ENCODE measurements around the gene CYP3A4.

CYP3A4 gene

DNA sequence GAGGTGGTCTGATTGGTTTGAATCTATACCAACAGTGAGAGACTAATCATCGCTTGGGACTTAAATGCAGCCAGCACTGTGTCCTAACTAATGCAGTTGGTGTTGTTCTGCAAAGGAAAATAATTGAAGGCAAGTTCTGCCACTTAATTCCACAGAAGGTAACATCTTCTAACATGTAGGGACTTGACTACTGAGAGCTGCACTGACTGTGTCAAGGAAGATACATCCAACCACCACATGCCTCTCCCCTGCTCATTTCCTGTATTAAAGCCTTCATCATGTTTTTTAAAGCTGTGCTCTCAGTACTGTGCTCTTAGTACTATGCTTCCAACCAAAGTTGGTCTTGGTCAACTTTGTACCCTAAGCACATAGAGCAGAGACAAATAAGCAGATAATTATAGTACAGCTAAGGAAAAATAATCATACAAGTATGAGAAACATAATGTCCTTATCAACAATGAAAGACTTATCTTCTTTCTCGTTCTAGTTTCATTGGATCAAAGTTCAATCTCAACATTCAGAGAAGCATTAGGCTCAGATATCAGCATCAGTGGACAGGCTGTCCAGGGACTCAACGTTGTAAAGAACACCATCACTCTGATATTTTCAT, 2.8 kb upstream of the CYP3A4 start:
- TF ChIP-seq POLR2AphosphoS5 (IDR thresholded peaks at IDR 0.05; ENCODE audit: low read depth, low read length) (no peak), TAF1 (IDR thresholded peaks at IDR 0.05; ENCODE audit: borderline replicate concordance, insufficient read depth, low read length) (no peak)
- TF ChIP-seq, protein P1, sequence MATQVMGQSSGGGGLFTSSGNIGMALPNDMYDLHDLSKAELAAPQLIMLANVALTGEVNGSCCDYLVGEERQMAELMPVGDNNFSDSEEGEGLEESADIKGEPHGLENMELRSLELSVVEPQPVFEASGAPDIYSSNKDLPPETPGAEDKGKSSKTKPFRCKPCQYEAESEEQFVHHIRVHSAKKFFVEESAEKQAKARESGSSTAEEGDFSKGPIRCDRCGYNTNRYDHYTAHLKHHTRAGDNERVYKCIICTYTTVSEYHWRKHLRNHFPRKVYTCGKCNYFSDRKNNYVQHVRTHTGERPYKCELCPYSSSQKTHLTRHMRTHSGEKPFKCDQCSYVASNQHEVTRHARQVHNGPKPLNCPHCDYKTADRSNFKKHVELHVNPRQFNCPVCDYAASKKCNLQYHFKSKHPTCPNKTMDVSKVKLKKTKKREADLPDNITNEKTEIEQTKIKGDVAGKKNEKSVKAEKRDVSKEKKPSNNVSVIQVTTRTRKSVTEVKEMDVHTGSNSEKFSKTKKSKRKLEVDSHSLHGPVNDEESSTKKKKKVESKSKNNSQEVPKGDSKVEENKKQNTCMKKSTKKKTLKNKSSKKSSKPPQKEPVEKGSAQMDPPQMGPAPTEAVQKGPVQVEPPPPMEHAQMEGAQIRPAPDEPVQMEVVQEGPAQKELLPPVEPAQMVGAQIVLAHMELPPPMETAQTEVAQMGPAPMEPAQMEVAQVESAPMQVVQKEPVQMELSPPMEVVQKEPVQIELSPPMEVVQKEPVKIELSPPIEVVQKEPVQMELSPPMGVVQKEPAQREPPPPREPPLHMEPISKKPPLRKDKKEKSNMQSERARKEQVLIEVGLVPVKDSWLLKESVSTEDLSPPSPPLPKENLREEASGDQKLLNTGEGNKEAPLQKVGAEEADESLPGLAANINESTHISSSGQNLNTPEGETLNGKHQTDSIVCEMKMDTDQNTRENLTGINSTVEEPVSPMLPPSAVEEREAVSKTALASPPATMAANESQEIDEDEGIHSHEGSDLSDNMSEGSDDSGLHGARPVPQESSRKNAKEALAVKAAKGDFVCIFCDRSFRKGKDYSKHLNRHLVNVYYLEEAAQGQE (IDR thresholded peaks at IDR 0.05; ENCODE audit: insufficient read depth in 1 of 2, low read depth in 2 of 2, low read length in 2 of 2) = no peak

DNA sequence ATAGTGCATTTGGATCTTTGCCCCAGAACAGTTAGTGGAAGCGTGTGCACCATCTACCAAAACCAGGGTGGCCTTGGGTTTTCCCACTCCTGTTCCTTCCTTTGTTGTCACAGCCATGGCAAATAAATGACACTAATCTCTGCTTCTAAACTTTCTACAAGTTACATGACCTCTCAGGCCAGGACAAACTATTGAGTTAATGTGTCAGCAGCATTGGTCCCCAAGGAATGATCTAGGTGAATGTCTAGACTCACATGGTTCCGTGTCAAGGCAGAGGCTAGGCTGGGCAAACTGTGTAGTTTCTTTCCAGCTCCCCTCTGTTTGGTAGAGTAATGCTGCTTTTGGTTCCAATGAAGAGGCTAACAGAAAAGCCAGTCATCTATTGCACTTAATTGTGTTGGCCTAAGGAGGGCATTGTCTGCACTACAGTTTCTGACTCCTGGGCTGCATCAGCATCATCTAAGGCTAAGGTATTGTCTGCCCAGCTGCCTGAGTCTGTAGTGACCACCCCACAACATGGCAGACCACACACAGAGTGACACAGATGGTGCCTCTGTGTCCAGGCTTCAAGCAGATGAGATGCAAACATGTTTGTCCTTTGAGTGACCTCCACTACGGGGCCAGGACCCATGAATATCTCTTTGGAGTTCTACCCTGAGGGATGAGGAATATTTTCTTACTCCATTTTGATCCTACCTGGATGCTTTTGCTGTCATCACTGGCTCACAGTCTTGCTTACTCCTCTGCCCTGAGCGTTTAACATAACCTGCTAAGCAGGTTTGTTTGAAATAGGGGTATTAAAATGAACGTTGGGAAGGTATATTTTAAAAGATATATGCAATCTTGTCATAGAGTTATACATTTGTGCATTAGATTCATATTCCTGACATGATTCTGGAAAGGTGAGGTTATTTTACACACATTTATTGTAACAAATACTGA, 1.7 kb downstream of the CYP3A4 start:
- TF ChIP-seq FOXP2 (optimal IDR thresholded peaks at IDR 0.05; ENCODE audit: borderline replicate concordance, extremely low read depth, extremely low read length, insufficient read depth) (no peak), TAF1 (IDR thresholded peaks at IDR 0.05; ENCODE audit: borderline replicate concordance, insufficient read depth, low read length) (no peak), SIN3A (IDR thresholded peaks at IDR 0.05; ENCODE audit: borderline replicate concordance, insufficient read depth, low read length) (no peak), POLR2AphosphoS5 (IDR thresholded peaks at IDR 0.05; ENCODE audit: low read depth, low read length) (no peak)
- TF ChIP-seq, protein P1 (IDR thresholded peaks at IDR 0.05; ENCODE audit: insufficient read depth in 1 of 2, low read depth in 2 of 2, low read length in 2 of 2) = no peak

DNA sequence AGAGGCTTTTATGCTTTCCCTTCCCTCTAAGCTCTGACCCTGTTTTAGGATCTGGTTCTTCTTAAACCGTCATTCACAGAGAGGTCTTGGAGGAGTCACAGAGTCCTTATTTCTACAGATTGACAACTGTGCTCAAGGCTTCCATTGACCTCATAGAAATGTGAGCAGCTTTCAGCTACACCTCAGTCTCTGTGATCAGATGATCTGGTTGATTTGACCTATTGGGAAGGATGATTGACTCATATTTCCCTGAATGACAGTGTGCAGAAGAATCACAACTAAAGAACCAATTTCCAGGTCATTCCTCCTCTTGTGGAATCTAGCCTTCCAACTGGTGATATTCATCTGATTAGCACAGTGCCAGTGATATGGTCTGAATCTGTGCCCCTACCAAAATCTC, 3.4 kb downstream of the CYP3A4 start:
- no peak for TF ChIP-seq FOXP2 (optimal IDR thresholded peaks at IDR 0.05; ENCODE audit: borderline replicate concordance, extremely low read depth, extremely low read length, insufficient read depth)
- TF ChIP-seq SIN3A (IDR thresholded peaks at IDR 0.05; ENCODE audit: borderline replicate concordance, insufficient read depth, low read length) = no peak
- no peak for TF ChIP-seq POLR2AphosphoS5 (IDR thresholded peaks at IDR 0.05; ENCODE audit: low read depth, low read length)
- TF ChIP-seq, protein P1 (IDR thresholded peaks at IDR 0.05; ENCODE audit: insufficient read depth in 1 of 2, low read depth in 2 of 2, low read length in 2 of 2) = no peak
- no peak for TF ChIP-seq TAF1 (IDR thresholded peaks at IDR 0.05; ENCODE audit: borderline replicate concordance, insufficient read depth, low read length)

DNA sequence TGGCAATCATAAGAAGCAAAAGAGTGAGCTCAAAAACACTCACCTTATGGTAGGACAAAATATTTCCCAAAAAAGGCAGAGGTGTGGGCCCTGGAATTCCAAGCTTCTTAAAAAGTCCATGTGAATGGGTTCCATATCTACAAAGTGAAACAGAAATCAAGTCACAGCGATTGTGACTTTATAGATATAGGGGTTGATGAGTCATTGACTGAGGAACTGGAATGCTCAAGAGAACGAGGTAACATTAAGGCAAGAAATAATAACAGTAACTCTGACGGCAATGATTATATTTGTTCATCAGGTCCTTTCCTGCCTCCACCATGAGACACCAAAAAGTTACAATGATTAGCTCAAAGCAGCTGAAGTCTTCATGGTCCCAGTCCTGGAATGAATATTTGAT, 4.0 kb downstream of the CYP3A4 start:
- TF ChIP-seq, protein P1 (IDR thresholded peaks at IDR 0.05; ENCODE audit: insufficient read depth in 1 of 2, low read depth in 2 of 2, low read length in 2 of 2) = no peak
- TF ChIP-seq SIN3A (IDR thresholded peaks at IDR 0.05; ENCODE audit: borderline replicate concordance, insufficient read depth, low read length) (no peak), POLR2AphosphoS5 (IDR thresholded peaks at IDR 0.05; ENCODE audit: low read depth, low read length) (no peak), FOXP2 (optimal IDR thresholded peaks at IDR 0.05; ENCODE audit: borderline replicate concordance, extremely low read depth, extremely low read length, insufficient read depth) (no peak)

Measured in PFSK-1 (cell line).